HepG2 (cell line): Measurements from ENCODE around the gene GCLC. TPM values are rescaled to one million over a fixed set of nuclear protein-coding genes. Genes with fewer than 3 reads are reported as not detected.
A peak's percentile ranks its signal among the peaks of the same experiment; 100 is the strongest.

ENCODE experiments used
- JUNB ChIP-seq: sonication (generic); formaldehyde crosslinking; IDR thresholded peaks from 2 replicates; pipeline ENCODE4 v1.8.0; 2022; ENCODE audit warnings: missing genetic modification reagents, mild to moderate bottlenecking, borderline replicate concordance
- MED13 ChIP-seq: sonication (generic); formaldehyde crosslinking; IDR thresholded peaks from 2 replicates; pipeline ENCODE4 v1.5.0; 2020; ENCODE audit warnings: missing genetic modification reagents
- NFE2 ChIP-seq: sonication (generic); formaldehyde crosslinking; IDR thresholded peaks from 2 replicates; pipeline ENCODE4 v1.4.0; 2020; ENCODE audit warnings: missing genetic modification reagents
- NFE2L2 ChIP-seq: fragments of 150-350 bp; IDR thresholded peaks from 2 replicates; pipeline ENCODE4 v1.6.1; 2014; ENCODE audit warnings: low read length
- ZNF30 ChIP-seq: sonication (generic); formaldehyde crosslinking; IDR thresholded peaks from 2 replicates; pipeline ENCODE4 v1.5.0; 2020; ENCODE audit warnings: mild to moderate bottlenecking, missing genetic modification reagents
- ZNF431 ChIP-seq: sonication (generic); formaldehyde crosslinking; IDR thresholded peaks from 2 replicates; pipeline ENCODE4 v1.9.0; 2022; ENCODE audit warnings: missing genetic modification reagents, low read depth, mild to moderate bottlenecking, borderline replicate concordance
- ZNF891 ChIP-seq: sonication (generic); formaldehyde crosslinking; IDR thresholded peaks from 2 replicates; pipeline ENCODE4 v1.5.0; 2020; ENCODE audit warnings: mild to moderate bottlenecking, missing genetic modification reagents
- ZSCAN12 ChIP-seq: sonication (generic); formaldehyde crosslinking; IDR thresholded peaks from 2 replicates; pipeline ENCODE4 v1.9.0; 2021; ENCODE audit warnings: mild to moderate bottlenecking, missing genetic modification reagents
- polyA plus RNA-seq, 8 experiments: library from polyadenylated mRNA; depleted of rRNA in 3 of 8; stranded (reverse) in 7 of 8; unstranded in 1 of 8; fragments of >200 nt; fragmentation: Illumina TruSeq in 4 of 8; extraction: Trizol in 4 of 8; gene quantifications; 2 replicates each; pipeline versions ENCODE4 v1.2.1 to v1.2.3, GENCODE V29; 2011 to 2016; ENCODE audit warnings: low read depth in 4 of 8, missing spikeins in 1 of 8, mixed read lengths in 1 of 8; ENCODE audit not compliant: insufficient read depth in 1 of 8
- total RNA-seq, 5 experiments: library from RNA; depleted of rRNA; stranded (reverse); fragments of >200 nt; fragmentation: Illumina TruSeq; extraction: Trizol; gene quantifications; 2 replicates each; pipeline ENCODE4 v1.2.3, GENCODE V29; 2016; ENCODE audit warnings: low read depth in 1 of 5
- TF ChIP-seq, protein P1 (sequence below): IDR thresholded peaks from 2 replicates; pipeline ENCODE4 v1.4.0; 2020; ENCODE audit warnings: mild to moderate bottlenecking, missing genetic modification reagents
- TF ChIP-seq, protein P2 (sequence below): sonication (generic); formaldehyde crosslinking; IDR thresholded peaks from 2 replicates; pipeline ENCODE4 v1.4.0; 2020; ENCODE audit warnings: missing genetic modification reagents, borderline replicate concordance
- TF ChIP-seq, protein P3 (sequence below): sonication (generic); formaldehyde crosslinking; IDR thresholded peaks from 2 replicates; pipeline ENCODE4 v1.4.0; 2020; ENCODE audit warnings: low read depth, missing genetic modification reagents
- TF ChIP-seq, protein P4 (sequence below): sonication (generic); formaldehyde crosslinking; IDR thresholded peaks from 2 replicates; pipeline ENCODE4 v1.8.1; 2023; ENCODE audit warnings: mild to moderate bottlenecking, missing genetic modification reagents
- TF ChIP-seq, protein P5 (sequence below): sonication (generic); formaldehyde crosslinking; IDR thresholded peaks from 2 replicates; pipeline ENCODE4 v1.4.0; 2020; ENCODE audit warnings: missing genetic modification reagents

The GCLC gene
- total and polyA plus RNA-seq, 2 of the 13 experiments (the other 11 are each of a cell fraction or from before 2014, with no cell fraction given), result 35.3 to 84.6 TPM

DNA sequence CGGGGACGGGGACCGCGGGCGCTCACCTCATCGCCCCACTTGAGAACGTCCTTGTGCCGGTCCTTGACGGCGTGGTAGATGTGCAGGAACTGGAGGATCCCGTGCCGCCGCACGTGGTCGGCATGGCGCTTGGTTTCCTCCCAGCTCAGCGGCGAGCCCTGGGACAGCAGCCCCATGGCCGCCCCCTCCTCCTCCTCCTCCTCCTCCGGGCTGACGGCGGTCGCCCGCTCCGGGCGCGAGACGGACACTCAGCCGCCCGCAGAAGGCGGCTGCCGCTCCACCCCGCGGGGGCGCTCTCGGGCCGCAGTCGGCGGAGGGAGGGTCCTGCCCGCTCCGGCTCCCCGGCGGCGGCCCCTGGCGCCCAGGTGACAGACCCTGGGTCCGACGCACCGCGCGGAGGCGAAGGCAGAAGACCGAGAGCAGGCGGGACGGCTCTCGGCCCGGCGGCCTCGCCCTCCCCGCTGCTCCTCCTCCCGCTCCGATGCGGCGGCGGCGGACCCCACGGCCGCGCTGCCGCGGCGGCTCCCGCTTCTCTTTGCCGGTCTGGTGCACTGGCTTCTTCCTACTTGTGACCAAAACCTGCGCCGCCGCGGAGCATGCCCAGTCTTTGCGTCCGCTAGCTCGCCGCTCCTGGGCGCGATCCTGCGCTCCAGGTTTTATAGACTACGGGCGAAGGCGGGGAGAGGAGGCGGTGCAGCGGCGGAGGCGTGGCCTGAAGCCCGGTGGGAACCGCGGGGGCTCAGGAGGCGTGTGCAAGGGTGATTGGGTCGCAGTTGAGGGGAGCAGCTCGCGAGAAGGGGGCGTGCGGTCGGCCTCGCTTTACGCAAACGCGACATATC lies at the start of gene GCLC (continued):
- TF ChIP-seq, protein P1, sequence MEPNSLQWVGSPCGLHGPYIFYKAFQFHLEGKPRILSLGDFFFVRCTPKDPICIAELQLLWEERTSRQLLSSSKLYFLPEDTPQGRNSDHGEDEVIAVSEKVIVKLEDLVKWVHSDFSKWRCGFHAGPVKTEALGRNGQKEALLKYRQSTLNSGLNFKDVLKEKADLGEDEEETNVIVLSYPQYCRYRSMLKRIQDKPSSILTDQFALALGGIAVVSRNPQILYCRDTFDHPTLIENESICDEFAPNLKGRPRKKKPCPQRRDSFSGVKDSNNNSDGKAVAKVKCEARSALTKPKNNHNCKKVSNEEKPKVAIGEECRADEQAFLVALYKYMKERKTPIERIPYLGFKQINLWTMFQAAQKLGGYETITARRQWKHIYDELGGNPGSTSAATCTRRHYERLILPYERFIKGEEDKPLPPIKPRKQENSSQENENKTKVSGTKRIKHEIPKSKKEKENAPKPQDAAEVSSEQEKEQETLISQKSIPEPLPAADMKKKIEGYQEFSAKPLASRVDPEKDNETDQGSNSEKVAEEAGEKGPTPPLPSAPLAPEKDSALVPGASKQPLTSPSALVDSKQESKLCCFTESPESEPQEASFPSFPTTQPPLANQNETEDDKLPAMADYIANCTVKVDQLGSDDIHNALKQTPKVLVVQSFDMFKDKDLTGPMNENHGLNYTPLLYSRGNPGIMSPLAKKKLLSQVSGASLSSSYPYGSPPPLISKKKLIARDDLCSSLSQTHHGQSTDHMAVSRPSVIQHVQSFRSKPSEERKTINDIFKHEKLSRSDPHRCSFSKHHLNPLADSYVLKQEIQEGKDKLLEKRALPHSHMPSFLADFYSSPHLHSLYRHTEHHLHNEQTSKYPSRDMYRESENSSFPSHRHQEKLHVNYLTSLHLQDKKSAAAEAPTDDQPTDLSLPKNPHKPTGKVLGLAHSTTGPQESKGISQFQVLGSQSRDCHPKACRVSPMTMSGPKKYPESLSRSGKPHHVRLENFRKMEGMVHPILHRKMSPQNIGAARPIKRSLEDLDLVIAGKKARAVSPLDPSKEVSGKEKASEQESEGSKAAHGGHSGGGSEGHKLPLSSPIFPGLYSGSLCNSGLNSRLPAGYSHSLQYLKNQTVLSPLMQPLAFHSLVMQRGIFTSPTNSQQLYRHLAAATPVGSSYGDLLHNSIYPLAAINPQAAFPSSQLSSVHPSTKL (CRISPR knock-in tag), result peak; percentile 82
- no peak for TF ChIP-seq ZSCAN12 (CRISPR knock-in tag)
- no peak for TF ChIP-seq ZNF891 (CRISPR knock-in tag)
- TF ChIP-seq MED13, result peak; percentile 74
- TF ChIP-seq, protein P2, sequence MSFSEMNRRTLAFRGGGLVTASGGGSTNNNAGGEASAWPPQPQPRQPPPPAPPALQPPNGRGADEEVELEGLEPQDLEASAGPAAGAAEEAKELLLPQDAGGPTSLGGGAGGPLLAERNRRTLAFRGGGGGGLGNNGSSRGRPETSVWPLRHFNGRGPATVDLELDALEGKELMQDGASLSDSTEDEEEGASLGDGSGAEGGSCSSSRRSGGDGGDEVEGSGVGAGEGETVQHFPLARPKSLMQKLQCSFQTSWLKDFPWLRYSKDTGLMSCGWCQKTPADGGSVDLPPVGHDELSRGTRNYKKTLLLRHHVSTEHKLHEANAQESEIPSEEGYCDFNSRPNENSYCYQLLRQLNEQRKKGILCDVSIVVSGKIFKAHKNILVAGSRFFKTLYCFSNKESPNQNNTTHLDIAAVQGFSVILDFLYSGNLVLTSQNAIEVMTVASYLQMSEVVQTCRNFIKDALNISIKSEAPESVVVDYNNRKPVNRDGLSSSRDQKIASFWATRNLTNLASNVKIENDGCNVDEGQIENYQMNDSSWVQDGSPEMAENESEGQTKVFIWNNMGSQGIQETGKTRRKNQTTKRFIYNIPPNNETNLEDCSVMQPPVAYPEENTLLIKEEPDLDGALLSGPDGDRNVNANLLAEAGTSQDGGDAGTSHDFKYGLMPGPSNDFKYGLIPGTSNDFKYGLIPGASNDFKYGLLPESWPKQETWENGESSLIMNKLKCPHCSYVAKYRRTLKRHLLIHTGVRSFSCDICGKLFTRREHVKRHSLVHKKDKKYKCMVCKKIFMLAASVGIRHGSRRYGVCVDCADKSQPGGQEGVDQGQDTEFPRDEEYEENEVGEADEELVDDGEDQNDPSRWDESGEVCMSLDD (CRISPR knock-in tag), result peak; percentile 78; the same call in 1 of the 2 replicates
- TF ChIP-seq, protein P3, sequence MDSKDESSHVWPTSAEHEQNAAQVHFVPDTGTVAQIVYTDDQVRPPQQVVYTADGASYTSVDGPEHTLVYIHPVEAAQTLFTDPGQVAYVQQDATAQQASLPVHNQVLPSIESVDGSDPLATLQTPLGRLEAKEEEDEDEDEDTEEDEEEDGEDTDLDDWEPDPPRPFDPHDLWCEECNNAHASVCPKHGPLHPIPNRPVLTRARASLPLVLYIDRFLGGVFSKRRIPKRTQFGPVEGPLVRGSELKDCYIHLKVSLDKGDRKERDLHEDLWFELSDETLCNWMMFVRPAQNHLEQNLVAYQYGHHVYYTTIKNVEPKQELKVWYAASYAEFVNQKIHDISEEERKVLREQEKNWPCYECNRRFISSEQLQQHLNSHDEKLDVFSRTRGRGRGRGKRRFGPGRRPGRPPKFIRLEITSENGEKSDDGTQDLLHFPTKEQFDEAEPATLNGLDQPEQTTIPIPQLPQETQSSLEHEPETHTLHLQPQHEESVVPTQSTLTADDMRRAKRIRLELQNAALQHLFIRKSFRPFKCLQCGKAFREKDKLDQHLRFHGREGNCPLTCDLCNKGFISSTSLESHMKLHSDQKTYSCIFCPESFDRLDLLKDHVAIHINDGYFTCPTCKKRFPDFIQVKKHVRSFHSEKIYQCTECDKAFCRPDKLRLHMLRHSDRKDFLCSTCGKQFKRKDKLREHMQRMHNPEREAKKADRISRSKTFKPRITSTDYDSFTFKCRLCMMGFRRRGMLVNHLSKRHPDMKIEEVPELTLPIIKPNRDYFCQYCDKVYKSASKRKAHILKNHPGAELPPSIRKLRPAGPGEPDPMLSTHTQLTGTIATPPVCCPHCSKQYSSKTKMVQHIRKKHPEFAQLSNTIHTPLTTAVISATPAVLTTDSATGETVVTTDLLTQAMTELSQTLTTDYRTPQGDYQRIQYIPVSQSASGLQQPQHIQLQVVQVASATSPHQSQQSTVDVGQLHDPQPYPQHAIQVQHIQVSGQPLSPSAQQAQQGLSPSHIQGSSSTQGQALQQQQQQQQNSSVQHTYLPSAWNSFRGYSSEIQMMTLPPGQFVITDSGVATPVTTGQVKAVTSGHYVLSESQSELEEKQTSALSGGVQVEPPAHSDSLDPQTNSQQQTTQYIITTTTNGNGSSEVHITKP (CRISPR knock-in tag), result peak; percentile 86
- TF ChIP-seq, protein P4, sequence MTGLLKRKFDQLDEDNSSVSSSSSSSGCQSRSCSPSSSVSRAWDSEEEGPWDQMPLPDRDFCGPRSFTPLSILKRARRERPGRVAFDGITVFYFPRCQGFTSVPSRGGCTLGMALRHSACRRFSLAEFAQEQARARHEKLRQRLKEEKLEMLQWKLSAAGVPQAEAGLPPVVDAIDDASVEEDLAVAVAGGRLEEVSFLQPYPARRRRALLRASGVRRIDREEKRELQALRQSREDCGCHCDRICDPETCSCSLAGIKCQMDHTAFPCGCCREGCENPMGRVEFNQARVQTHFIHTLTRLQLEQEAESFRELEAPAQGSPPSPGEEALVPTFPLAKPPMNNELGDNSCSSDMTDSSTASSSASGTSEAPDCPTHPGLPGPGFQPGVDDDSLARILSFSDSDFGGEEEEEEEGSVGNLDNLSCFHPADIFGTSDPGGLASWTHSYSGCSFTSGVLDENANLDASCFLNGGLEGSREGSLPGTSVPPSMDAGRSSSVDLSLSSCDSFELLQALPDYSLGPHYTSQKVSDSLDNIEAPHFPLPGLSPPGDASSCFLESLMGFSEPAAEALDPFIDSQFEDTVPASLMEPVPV (CRISPR knock-in tag), result peak; percentile 72; the same call in 1 of the 2 replicates
- no peak for TF ChIP-seq NFE2L2
- peak; percentile 95 for TF ChIP-seq ZNF30 (CRISPR knock-in tag)
- peak; percentile 85 for TF ChIP-seq ZNF431
- no peak for TF ChIP-seq JUNB (CRISPR knock-in tag)
- TF ChIP-seq NFE2, result 0 out of 2 replicates have a peak, but pooled peaks have one; percentile 34
- TF ChIP-seq, protein P5, sequence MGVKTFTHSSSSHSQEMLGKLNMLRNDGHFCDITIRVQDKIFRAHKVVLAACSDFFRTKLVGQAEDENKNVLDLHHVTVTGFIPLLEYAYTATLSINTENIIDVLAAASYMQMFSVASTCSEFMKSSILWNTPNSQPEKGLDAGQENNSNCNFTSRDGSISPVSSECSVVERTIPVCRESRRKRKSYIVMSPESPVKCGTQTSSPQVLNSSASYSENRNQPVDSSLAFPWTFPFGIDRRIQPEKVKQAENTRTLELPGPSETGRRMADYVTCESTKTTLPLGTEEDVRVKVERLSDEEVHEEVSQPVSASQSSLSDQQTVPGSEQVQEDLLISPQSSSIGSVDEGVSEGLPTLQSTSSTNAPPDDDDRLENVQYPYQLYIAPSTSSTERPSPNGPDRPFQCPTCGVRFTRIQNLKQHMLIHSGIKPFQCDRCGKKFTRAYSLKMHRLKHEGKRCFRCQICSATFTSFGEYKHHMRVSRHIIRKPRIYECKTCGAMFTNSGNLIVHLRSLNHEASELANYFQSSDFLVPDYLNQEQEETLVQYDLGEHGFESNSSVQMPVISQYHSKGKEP, result peak; percentile 96; the same call in 1 of the 2 replicates
